ENCODE measurements around the gene CNNM4. TPM values are rescaled to one million over a fixed set of nuclear protein-coding genes. Genes with fewer than 3 reads are reported as not detected.

The CNNM4 gene
- polyA plus RNA-seq, 1 experiment, result 4.7 TPM

GRCh38 chr2:96809216-96809882 is 48.6 kb downstream of the CNNM4 start:
- POLR2A ChIA-PET, result no interaction called here
- DNase-seq (ENCODE audit: low read depth, low spot score), result no peak
- H3K4me3 ChIP-seq (ENCODE audit: low read depth, low read length), result no peak overlapping the region
- TF ChIP-seq, protein P1, sequence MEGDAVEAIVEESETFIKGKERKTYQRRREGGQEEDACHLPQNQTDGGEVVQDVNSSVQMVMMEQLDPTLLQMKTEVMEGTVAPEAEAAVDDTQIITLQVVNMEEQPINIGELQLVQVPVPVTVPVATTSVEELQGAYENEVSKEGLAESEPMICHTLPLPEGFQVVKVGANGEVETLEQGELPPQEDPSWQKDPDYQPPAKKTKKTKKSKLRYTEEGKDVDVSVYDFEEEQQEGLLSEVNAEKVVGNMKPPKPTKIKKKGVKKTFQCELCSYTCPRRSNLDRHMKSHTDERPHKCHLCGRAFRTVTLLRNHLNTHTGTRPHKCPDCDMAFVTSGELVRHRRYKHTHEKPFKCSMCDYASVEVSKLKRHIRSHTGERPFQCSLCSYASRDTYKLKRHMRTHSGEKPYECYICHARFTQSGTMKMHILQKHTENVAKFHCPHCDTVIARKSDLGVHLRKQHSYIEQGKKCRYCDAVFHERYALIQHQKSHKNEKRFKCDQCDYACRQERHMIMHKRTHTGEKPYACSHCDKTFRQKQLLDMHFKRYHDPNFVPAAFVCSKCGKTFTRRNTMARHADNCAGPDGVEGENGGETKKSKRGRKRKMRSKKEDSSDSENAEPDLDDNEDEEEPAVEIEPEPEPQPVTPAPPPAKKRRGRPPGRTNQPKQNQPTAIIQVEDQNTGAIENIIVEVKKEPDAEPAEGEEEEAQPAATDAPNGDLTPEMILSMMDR (IDR thresholded peaks at IDR 0.05; ENCODE audit: low read depth, low read length), result no peak
- H3K27me3 ChIP-seq (ENCODE audit: control insufficient read depth, insufficient read depth, low read length), result no peaks in the 10 kb centered on the region
- no peak overlapping the region for H3K27ac ChIP-seq (ENCODE audit: low read depth, low read length)
- no peaks in the 10 kb centered on the region for H3K9me3 ChIP-seq (ENCODE audit: control insufficient read depth, insufficient read depth, low read length)
- CTCF ChIA-PET, result interaction anchor here (1.2 kb wide), 1 partner anchor 9 kb away, joined by 4 read pairs; no protein-coding TSS in a partner anchor

DNA sequence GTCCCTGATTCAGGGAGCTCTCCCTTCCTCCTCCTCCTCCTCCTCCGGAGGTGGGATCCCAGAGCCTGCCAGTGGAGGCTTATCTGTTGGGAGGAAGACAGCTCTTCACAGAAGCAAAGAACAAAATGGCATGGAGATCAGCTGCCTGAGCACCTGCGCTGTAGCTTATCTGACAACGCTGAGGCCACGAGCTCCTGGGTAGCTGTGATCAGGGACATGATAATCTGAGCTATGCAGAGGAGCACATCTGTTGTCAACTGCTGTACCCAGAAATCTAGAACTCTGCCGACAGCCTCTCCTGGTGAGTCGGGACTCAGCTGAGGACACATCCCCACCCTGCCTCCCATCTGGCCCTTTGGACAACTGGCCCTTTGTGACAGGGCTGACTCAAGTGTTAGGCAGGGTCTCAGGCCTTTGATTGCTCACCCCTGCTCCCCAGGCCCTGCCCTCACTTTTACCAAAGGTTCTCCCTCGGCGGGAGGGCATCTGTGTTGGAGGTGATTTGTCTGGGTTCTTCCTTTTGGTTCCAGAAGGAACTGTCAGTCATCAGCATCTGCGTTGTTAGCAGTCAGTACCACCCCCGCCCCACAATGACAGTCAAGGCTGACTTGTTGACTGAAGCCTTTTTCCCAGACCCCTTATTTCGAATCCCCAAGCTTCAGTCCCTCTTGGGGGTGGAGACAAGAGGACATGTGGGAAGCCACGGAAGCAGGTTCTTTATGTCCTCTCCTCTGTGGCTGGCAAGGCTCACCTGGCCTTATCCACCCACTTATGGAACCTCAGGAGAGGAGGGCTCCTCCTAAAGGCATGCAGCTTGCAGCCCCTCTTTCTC is 49.5 kb downstream of the CNNM4 start:
- DNase-seq (ENCODE audit: low read depth, low spot score), result no peak
- H3K9me3 ChIP-seq (ENCODE audit: control insufficient read depth, insufficient read depth, low read length), result no peaks in the 10 kb centered on the region
- H3K27me3 ChIP-seq (ENCODE audit: control insufficient read depth, insufficient read depth, low read length), result no peaks in the 10 kb centered on the region
- no peak overlapping the region for H3K4me3 ChIP-seq (ENCODE audit: low read depth, low read length)
- no peak overlapping the region for H3K27ac ChIP-seq (ENCODE audit: low read depth, low read length)
- TF ChIP-seq, protein P1 (IDR thresholded peaks at IDR 0.05; ENCODE audit: low read depth, low read length), result no peak
- ChIA-PET POLR2A (no interaction called here), CTCF (interaction anchor here (1.2 kb wide), 1 partner anchor 10 kb away, joined by 4 read pairs; no protein-coding TSS in a partner anchor)

- no peak for DNase-seq (ENCODE audit: low read depth, low spot score)
- POLR2A ChIA-PET, result no interaction called here
- Histone ChIP-seq H3K27ac (ENCODE audit: low read depth, low read length) (no peak overlapping the region), H3K4me3 (ENCODE audit: low read depth, low read length) (no peak overlapping the region), H3K9me3 (ENCODE audit: control insufficient read depth, insufficient read depth, low read length) (no peaks in the 10 kb centered on the region), H3K27me3 (ENCODE audit: control insufficient read depth, insufficient read depth, low read length) (no peaks in the 10 kb centered on the region)
- CTCF ChIA-PET, result no interaction called here
- TF ChIP-seq, protein P1 (IDR thresholded peaks at IDR 0.05; ENCODE audit: low read depth, low read length), result no peak
Observed at GRCh38 chr2:96810783-96811192, 50.1 kb downstream of the CNNM4 start.

GRCh38 chr2:96811917-96812316 is 51.2 kb downstream of the CNNM4 start:
- no peak overlapping the region for H3K27ac ChIP-seq (ENCODE audit: low read depth, low read length)
- no peaks in the 10 kb centered on the region for H3K9me3 ChIP-seq (ENCODE audit: control insufficient read depth, insufficient read depth, low read length)
- no peak for DNase-seq (ENCODE audit: low read depth, low spot score)
- ChIA-PET POLR2A (no interaction called here), CTCF (interaction anchor here (0.6 to 1.1 kb wide), 2 partner anchors 9 to 202 kb away, joined by 3 read pairs; no protein-coding TSS in a partner anchor)
- TF ChIP-seq, protein P1 (IDR thresholded peaks at IDR 0.05; ENCODE audit: low read depth, low read length), result no peak
- no peak overlapping the region for H3K4me3 ChIP-seq (ENCODE audit: low read depth, low read length)
- H3K27me3 ChIP-seq (ENCODE audit: control insufficient read depth, insufficient read depth, low read length), result no peaks in the 10 kb centered on the region

DNA sequence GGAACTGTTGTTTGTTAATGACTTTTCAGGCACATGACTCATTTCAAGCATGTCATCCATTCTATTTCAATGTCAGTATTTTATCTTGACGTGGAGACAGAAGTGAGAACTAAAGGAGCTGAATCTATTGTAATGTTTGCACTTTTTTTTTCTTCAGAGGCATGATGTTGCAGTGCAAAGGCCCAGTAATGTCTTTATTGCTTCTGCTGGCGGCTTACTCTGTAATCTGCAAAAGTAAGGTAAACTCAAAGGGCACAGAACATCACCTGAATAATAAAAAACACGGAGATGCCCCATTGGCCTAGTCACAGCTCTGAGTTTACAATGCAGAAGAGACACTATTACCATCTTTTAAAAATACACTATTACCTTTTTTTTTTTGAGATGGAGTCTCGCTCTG is 53.0 kb downstream of the CNNM4 start:
- TF ChIP-seq, protein P1 (IDR thresholded peaks at IDR 0.05; ENCODE audit: low read depth, low read length), result no peak
- ChIA-PET POLR2A (interaction anchor here (0.6 kb wide), 1 partner anchor 55 kb away, joined by 3 read pairs; no protein-coding TSS in a partner anchor), CTCF (interaction anchor here (0.6 to 4.3 kb wide), 3 partner anchors 13 to 1835 kb away, joined by 4 to 23 read pairs (median 4); partner anchors contain the start of gene ANKRD39)
- H3K9me3 ChIP-seq (ENCODE audit: control insufficient read depth, insufficient read depth, low read length), result no peaks in the 10 kb centered on the region
- H3K27ac ChIP-seq (ENCODE audit: low read depth, low read length), result no peak overlapping the region
- no peak for DNase-seq (ENCODE audit: low read depth, low spot score)
- no peak overlapping the region for H3K4me3 ChIP-seq (ENCODE audit: low read depth, low read length)
- H3K27me3 ChIP-seq (ENCODE audit: control insufficient read depth, insufficient read depth, low read length), result no peaks in the 10 kb centered on the region
